ENCODE results near the gene TNFAIP8L3.
"Not testable (repeated sequence)": the region's sequence is repeated elsewhere in the genome, so short reads cannot be mapped to it uniquely, and the experiment has no call there.

TNFAIP8L3 gene

GRCh38 chr15:51094606-51095569, at the start of gene TNFAIP8L3:
Gene TNFAIP8L3, minus strand, starts transcription at chr15:51094906. Its CDS starts 311 bp downstream, at chr15:51094595.
- DNase-seq: peak; percentile 33

GRCh38 chr15:51144021-51144532, 49.4 kb upstream of the TNFAIP8L3 start:
- DNase-seq: no peak

- not testable (repeated sequence) for DNase-seq
Measured at GRCh38 chr15:51140347-51140746, 45.6 kb upstream of the TNFAIP8L3 start.

- no peak for DNase-seq
Measured at GRCh38 chr15:51139091-51139490, 44.4 kb upstream of the TNFAIP8L3 start.

- DNase-seq: no peak
Measured at GRCh38 chr15:51137880-51138430, 43.2 kb upstream of the TNFAIP8L3 start.

- no peak for DNase-seq
Measured at GRCh38 chr15:51137024-51137423, 42.3 kb upstream of the TNFAIP8L3 start.

GRCh38 chr15:51135276-51135675, 40.6 kb upstream of the TNFAIP8L3 start:
- DNase-seq: no peak

- DNase-seq: no peak
Measured at GRCh38 chr15:51134416-51135199, 39.9 kb upstream of the TNFAIP8L3 start.

- DNase-seq: no peak
Measured at GRCh38 chr15:51133140-51133765, 38.5 kb upstream of the TNFAIP8L3 start.

- DNase-seq: no peak
Measured at GRCh38 chr15:51132384-51133139, 37.9 kb upstream of the TNFAIP8L3 start.

GRCh38 chr15:51131596-51132290, 37.0 kb upstream of the TNFAIP8L3 start:
- no peak for DNase-seq

- DNase-seq: no peak
Measured at GRCh38 chr15:51130344-51130743, 35.6 kb upstream of the TNFAIP8L3 start.

GRCh38 chr15:51129535-51130188, 35.0 kb upstream of the TNFAIP8L3 start:
- DNase-seq: peak; percentile 44

- no peak for DNase-seq
Measured at GRCh38 chr15:51128701-51129100, 34.0 kb upstream of the TNFAIP8L3 start.

- DNase-seq: no peak
Measured at GRCh38 chr15:51126842-51127241, 32.1 kb upstream of the TNFAIP8L3 start.

- not testable (repeated sequence) for DNase-seq
Measured at GRCh38 chr15:51123002-51123401, 28.3 kb upstream of the TNFAIP8L3 start.

GRCh38 chr15:51121631-51122225, 27.0 kb upstream of the TNFAIP8L3 start:
- DNase-seq: no peak

GRCh38 chr15:51121118-51121517, 26.4 kb upstream of the TNFAIP8L3 start:
- no peak for DNase-seq

- no peak for DNase-seq
Measured at GRCh38 chr15:51119120-51119519, 24.4 kb upstream of the TNFAIP8L3 start.

GRCh38 chr15:51117270-51117669, 22.6 kb upstream of the TNFAIP8L3 start:
- DNase-seq: no peak

All from NCI-H1105 treated with DMSO at 0.1 percent for 48 hours (cell line).